Gastroesophageal sphincter (tissue), 4 donors: ENCODE measurements around the gene GPR55. TPM values are rescaled to one million over a fixed set of nuclear protein-coding genes. Genes with fewer than 3 reads are reported as not detected.
A peak's percentile ranks its signal among the peaks of the same experiment; 100 is the strongest.

ENCODE experiments used
- ATAC-seq: fragments of 150-250 bp; one replicate; pipeline ENCODE4 v1.9.1; 2016; ENCODE audit warnings: mild to moderate bottlenecking, moderate library complexity
- H3K27ac ChIP-seq, 4 donors: fragments of 200-600 bp; sonication (generic) in 3 of 4; 1 replicate in 3 of 4; 2 replicates in 1 of 4; pipeline ENCODE4 v1.5.1; 2016 to 2019
- H3K27me3 ChIP-seq: fragments of 200-600 bp; sonication (generic); one replicate; pipeline ENCODE4 v1.5.1; 2019
- H3K36me3 ChIP-seq, 2 donors: fragments of 200-600 bp; sonication (generic); one replicate each; pipeline ENCODE4 v1.5.1; 2019; ENCODE audit warnings: control low read depth in 1 of 2
- H3K4me1 ChIP-seq, 3 donors: fragments of 200-600 bp; sonication (generic); 1 replicate in 2 of 3; 2 replicates in 1 of 3; pipeline ENCODE4 v1.5.1; 2016 to 2019; ENCODE audit warnings: control low read depth in 2 of 3
- H3K4me3 ChIP-seq, 2 donors: fragments of 200-600 bp; sonication (generic); one replicate each; pipeline ENCODE4 v1.5.1; 2019; ENCODE audit warnings: mild to moderate bottlenecking in 1 of 2, moderate library complexity in 1 of 2
- H3K9me3 ChIP-seq, 3 donors: fragments of 200-600 bp; sonication (generic); one replicate each; pipeline ENCODE4 v1.5.1; 2017 to 2019; ENCODE audit warnings: control low read depth in 2 of 3
- CTCF ChIP-seq, 4 experiments: fragments of 200-600 bp in 2 of 4; fragments of 450-650 bp in 2 of 4; sonication (generic) in 1 of 4; IDR thresholded peaks; one replicate each; pipeline ENCODE4 v1.5.1; 2017 to 2019; ENCODE audit warnings: antibody characterized with exemption in 4 of 4, mild to moderate bottlenecking in 2 of 4, moderate library complexity in 2 of 4
- EP300 ChIP-seq: sonication (generic); formaldehyde crosslinking; IDR thresholded peaks from one replicate; pipeline ENCODE4 v1.6.1; 2017; ENCODE audit warnings: antibody characterized with exemption, mild to moderate bottlenecking
- POLR2A ChIP-seq, 2 donors: fragments of 450-650 bp; IDR thresholded peaks; one replicate each; pipeline ENCODE4 v1.6.1; 2017; ENCODE audit warnings: antibody characterized with exemption in 2 of 2, mild to moderate bottlenecking in 2 of 2, moderate library complexity in 1 of 2
- POLR2AphosphoS5 ChIP-seq: sonication (generic); formaldehyde crosslinking; IDR thresholded peaks from one replicate; pipeline ENCODE4 v1.6.1; 2017; ENCODE audit warnings: antibody characterized with exemption
- WGBS, 2 donors: methylation state at CpG; one replicate each; pipeline ENCODE4 v1.1.5; 2018; ENCODE audit warnings: low coverage in 1 of 2; 5-methylcytosine and 5-hydroxymethylcytosine counted together
- total RNA-seq, 4 donors: library from RNA; depleted of rRNA; stranded (reverse); fragments of >200 nt; gene quantifications; one replicate each; pipeline ENCODE4 v1.1.0, GENCODE V29; 2016

GPR55 gene
- total RNA-seq, 4 donors from 2014 or later: 0.08 to 0.12 TPM; not detected in 2

DNA sequence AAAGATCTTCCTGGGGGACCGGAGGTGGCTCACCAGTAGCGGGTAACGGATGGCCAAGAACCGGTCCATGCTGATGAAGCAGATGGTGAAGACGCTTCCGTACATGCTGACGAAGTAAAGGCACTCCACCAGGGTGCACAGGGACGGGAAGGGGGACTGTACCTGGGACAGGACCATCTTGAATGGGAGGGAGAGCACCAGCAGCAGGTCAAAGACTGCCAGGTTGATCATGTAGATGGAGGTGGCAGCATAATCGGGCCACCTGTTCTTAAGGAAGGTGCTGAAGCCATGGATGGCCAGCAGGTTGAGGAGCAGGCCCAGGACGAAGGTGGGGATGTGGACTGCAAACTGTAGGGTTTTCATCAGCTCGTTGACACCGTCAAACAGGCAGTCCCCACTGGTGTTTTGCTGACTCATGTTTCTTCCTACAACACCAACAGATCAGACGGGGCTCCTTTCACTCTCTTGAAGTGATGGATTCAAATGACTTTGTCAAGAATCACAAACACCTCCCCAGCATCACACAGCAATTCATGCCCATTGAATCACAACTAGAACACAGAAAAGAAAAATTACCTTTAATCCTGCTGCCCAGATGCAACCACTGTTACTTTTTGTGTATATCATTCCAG is 14.4 kb downstream of the GPR55 start:
- no peak for TF ChIP-seq CTCF (IDR thresholded peaks at IDR 0.05)
- TF ChIP-seq POLR2A (IDR thresholded peaks at IDR 0.05): no peak
- no peak for TF ChIP-seq EP300
- TF ChIP-seq POLR2AphosphoS5: no peak
- Histone ChIP-seq H3K27ac (no peak overlapping the region), H3K36me3 (no peaks in the 10 kb centered on the region), H3K4me3 (no peak overlapping the region), H3K4me1 (peaks cover 0 to 9% (median 0%) of the 10 kb centered on the region in 3 donors), H3K9me3 (no peaks in the 10 kb centered on the region), H3K27me3 (peaks cover 9% of the 10 kb centered on the region)
- WGBS, 2 donors: 81 to 97% methylated on average over 9 to 11 of the region's 13 CpGs
- no peak for ATAC-seq

GRCh38 chr2:230909841-230910545 is 15.0 kb downstream of the GPR55 start:
- TF ChIP-seq EP300 (no peak), CTCF (IDR thresholded peaks at IDR 0.05) (no peak), POLR2AphosphoS5 (no peak), POLR2A (IDR thresholded peaks at IDR 0.05) (no peak)
- Histone ChIP-seq H3K36me3 (no peaks in the 10 kb centered on the region), H3K9me3 (no peaks in the 10 kb centered on the region), H3K4me1 (peaks cover 0 to 9% (median 0%) of the 10 kb centered on the region in 3 donors), H3K27me3 (peaks cover 9% of the 10 kb centered on the region), H3K4me3 (no peak overlapping the region), H3K27ac (no peak overlapping the region)
- ATAC-seq: no peak
- 83 to 100% methylated on average over 1 to 6 of the region's 18 CpGs for WGBS, 2 donors

- TF ChIP-seq CTCF (IDR thresholded peaks at IDR 0.05): no peak
- no peak for TF ChIP-seq POLR2AphosphoS5
- TF ChIP-seq EP300: no peak
- TF ChIP-seq POLR2A (IDR thresholded peaks at IDR 0.05): no peak
- no peaks in the 10 kb centered on the region for H3K9me3 ChIP-seq
- peaks cover 4% of the 10 kb centered on the region for H3K27me3 ChIP-seq
- ATAC-seq: peak; percentile 71
- WGBS, 2 donors: 46 to 72% methylated on average over 7 of the region's 10 CpGs
- H3K4me3 ChIP-seq: no peak overlapping the region
- peak overlapping the region in 2 of 4 donors; percentile 33 to 46 for H3K27ac ChIP-seq
- no peaks in the 10 kb centered on the region for H3K36me3 ChIP-seq
- peaks cover 0 to 9% (median 0%) of the 10 kb centered on the region in 3 donors for H3K4me1 ChIP-seq
Observed at GRCh38 chr2:230908595-230909191, 16.3 kb downstream of the GPR55 start.

GRCh38 chr2:230908092-230908594 is 16.9 kb downstream of the GPR55 start:
- peak overlapping the region in 1 of 4 donors; percentile 33 for H3K27ac ChIP-seq
- WGBS, 2 donors: 65 to 67% methylated on average over 1 to 6 of the region's 6 CpGs
- TF ChIP-seq EP300 (no peak), POLR2AphosphoS5 (no peak), CTCF (IDR thresholded peaks at IDR 0.05) (no peak), POLR2A (IDR thresholded peaks at IDR 0.05) (no peak)
- no peaks in the 10 kb centered on the region for H3K9me3 ChIP-seq
- ATAC-seq: no peak
- peak overlapping the region in 1 of 2 donors; percentile 12 for H3K4me3 ChIP-seq
- H3K36me3 ChIP-seq: no peaks in the 10 kb centered on the region
- peaks cover 0 to 9% (median 0%) of the 10 kb centered on the region in 3 donors for H3K4me1 ChIP-seq
- peaks cover 4% of the 10 kb centered on the region for H3K27me3 ChIP-seq
